ENCODE measurements around the gene POLD2.

Gene POLD2

GRCh38 chr7:44065431-44066110 is 57.8 kb downstream of the POLD2 start, which contains the start of gene PGAM2:
Gene PGAM2 (minus strand): TSS chr7:44065567. CDS start chr7:44065529, 38 bp downstream.
- no peak for DNase-seq (ENCODE audit: low read depth in 1 of 2, low spot score in 1 of 2)

- DNase-seq (ENCODE audit: low read depth in 1 of 2, low spot score in 1 of 2): no peak
These were observed 58.4 kb downstream of the POLD2 start for GRCh38 chr7:44064791-44065430.

All from stimulated activated CD4-positive, alpha-beta T cell treated with anti-CD3 and anti-CD28 coated beads, Interleukin-15, amount 100 ng/mL, for 1 hour (primary cell).